Type B pancreatic cell (in vitro differentiated cells): ENCODE measurements around the gene PCDHGA5. TPM values are rescaled to one million over a fixed set of nuclear protein-coding genes. Genes with fewer than 3 reads are reported as not detected.
"Not testable (repeated sequence)": the region's sequence is repeated elsewhere in the genome, so short reads cannot be mapped to it uniquely, and the experiment has no call there.

Source experiments
- DNase-seq: peaks from one replicate; pipeline ENCODE4 v3.0.0; 2021; ENCODE audit warnings: mixed read lengths; ENCODE audit not compliant: unreplicated experiment; ENCODE audit errors: extremely low spot score
- H3K27ac Mint-ChIP-seq: 2 replicates; pipeline ENCODE4 v1.8.0; 2021; ENCODE audit warnings: mild to moderate bottlenecking, mixed read lengths
- H3K27me3 Mint-ChIP-seq: 2 replicates; pipeline ENCODE4 v1.8.0; 2021; ENCODE audit warnings: mixed read lengths
- H3K36me3 Mint-ChIP-seq: 2 replicates; pipeline ENCODE4 v1.8.0; 2021; ENCODE audit warnings: mixed read lengths
- H3K4me1 Mint-ChIP-seq: one replicate; pipeline ENCODE4 v1.8.0; 2021; ENCODE audit warnings: mixed read lengths; ENCODE audit not compliant: unreplicated experiment
- H3K4me3 Mint-ChIP-seq: 2 replicates; pipeline ENCODE4 v1.8.0; 2021; ENCODE audit warnings: mild to moderate bottlenecking, mixed read lengths
- H3K9me3 Mint-ChIP-seq: 2 replicates; pipeline ENCODE4 v1.8.0; 2021; ENCODE audit warnings: mixed read lengths
- CTCF ChIP-seq: fragments of 200-600 bp; sonication (generic); conservative IDR thresholded peaks from 2 replicates; pipeline ENCODE4 v1.5.0; 2021; ENCODE audit warnings: antibody characterized with exemption, mild to moderate bottlenecking
- long read RNA-seq: library from polyadenylated mRNA; unstranded; transcript quantifications from one replicate; pipeline ENCODE4 v2.0.0, GENCODE V29; 2020
- total RNA-seq: library from RNA; stranded (reverse); gene quantifications from 2 replicates; pipeline ENCODE4 v1.2.1, GENCODE V29; 2021; ENCODE audit warnings: low replicate concordance

Gene PCDHGA5
- 0.39 and 0.88 TPM in 2 replicates for total RNA-seq
- long read RNA-seq = 0 reads

- Mint-ChIP-seq H3K27ac (no peak within 1 kb of the TSS), H3K36me3 (no peaks in the 10 kb centered on the region), H3K4me1 (no peaks in the 10 kb centered on the region), H3K27me3 (no peaks in the 10 kb centered on the region), H3K9me3 (peaks cover 10% of the 10 kb centered on the region), H3K4me3 (no peak within 1 kb of the TSS)
- DNase-seq = no peak
- no peak for TF ChIP-seq CTCF
Measured at GRCh38 chr5:141363952-141364660, at the start of gene PCDHGA5. TSS of gene PCDHGA5 (plus strand) at chr5:141364162. CDS start at chr5:141364331, 169 bp downstream.

GRCh38 chr5:141316963-141317362, 47.0 kb upstream of the PCDHGA5 start:
- H3K4me1 Mint-ChIP-seq = peaks cover 12% of the 10 kb centered on the region

GRCh38 chr5:141319202-141319601, 44.8 kb upstream of the PCDHGA5 start:
- H3K9me3 Mint-ChIP-seq = peaks cover 43% of the 10 kb centered on the region
- H3K4me1 Mint-ChIP-seq = peaks cover 12% of the 10 kb centered on the region
- peaks cover 5% of the 10 kb centered on the region for H3K27me3 Mint-ChIP-seq
- peak overlapping the region; percentile 99 for H3K4me3 Mint-ChIP-seq
- peak overlapping the region; percentile 100 for H3K27ac Mint-ChIP-seq
- no peak for DNase-seq
- peaks cover 53% of the 10 kb centered on the region for H3K36me3 Mint-ChIP-seq
- TF ChIP-seq CTCF = no peak

More at GRCh38 chr5:141316963-141317362, 47.0 kb upstream of the PCDHGA5 start:
- H3K36me3 Mint-ChIP-seq = peaks cover 72% of the 10 kb centered on the region
- not testable (repeated sequence) for DNase-seq, H3K4me3 Mint-ChIP-seq, H3K27ac Mint-ChIP-seq, H3K27me3 Mint-ChIP-seq
- H3K9me3 Mint-ChIP-seq = peaks cover 48% of the 10 kb centered on the region

- Mint-ChIP-seq H3K27ac (peak overlapping the region; percentile 100), H3K4me1 (peaks cover 12% of the 10 kb centered on the region), H3K27me3 (peaks cover 5% of the 10 kb centered on the region), H3K4me3 (peak overlapping the region; percentile 99), H3K36me3 (peaks cover 48% of the 10 kb centered on the region), H3K9me3 (peaks cover 40% of the 10 kb centered on the region)
- no peak for DNase-seq
- no peak for TF ChIP-seq CTCF
Measured at GRCh38 chr5:141319699-141320098, 44.3 kb upstream of the PCDHGA5 start.

- H3K36me3 Mint-ChIP-seq = peaks cover 40% of the 10 kb centered on the region
- H3K9me3 Mint-ChIP-seq = peaks cover 32% of the 10 kb centered on the region
- H3K27ac Mint-ChIP-seq = peak within 1 kb of the TSS; percentile 100
- H3K4me1 Mint-ChIP-seq = peaks cover 12% of the 10 kb centered on the region
- peak; percentile 93 for DNase-seq
- peak within 1 kb of the TSS; percentile 99 for H3K4me3 Mint-ChIP-seq
- peaks cover 5% of the 10 kb centered on the region for H3K27me3 Mint-ChIP-seq
- TF ChIP-seq CTCF = peak; percentile 93
Measured at GRCh38 chr5:141320225-141321169, 43.5 kb upstream of the PCDHGA5 start, which contains the start of gene TAF7. TSS of gene TAF7 (minus strand) at chr5:141320784. CDS start at chr5:141320044, 740 bp downstream.
